ENCODE measurements around the gene KRT73.
A peak's percentile ranks its signal among the peaks of the same experiment; 100 is the strongest.

The KRT73 gene

GRCh38 chr12:52618866-52619265 lies 507 bp upstream of the KRT73 start:
- DNase-seq (ENCODE audit: low read depth in 2 of 2), result no peak

- no peak for DNase-seq (ENCODE audit: low read depth in 2 of 2)
Observed at GRCh38 chr12:52617403-52617785, 965 bp downstream of the KRT73 start.

DNA sequence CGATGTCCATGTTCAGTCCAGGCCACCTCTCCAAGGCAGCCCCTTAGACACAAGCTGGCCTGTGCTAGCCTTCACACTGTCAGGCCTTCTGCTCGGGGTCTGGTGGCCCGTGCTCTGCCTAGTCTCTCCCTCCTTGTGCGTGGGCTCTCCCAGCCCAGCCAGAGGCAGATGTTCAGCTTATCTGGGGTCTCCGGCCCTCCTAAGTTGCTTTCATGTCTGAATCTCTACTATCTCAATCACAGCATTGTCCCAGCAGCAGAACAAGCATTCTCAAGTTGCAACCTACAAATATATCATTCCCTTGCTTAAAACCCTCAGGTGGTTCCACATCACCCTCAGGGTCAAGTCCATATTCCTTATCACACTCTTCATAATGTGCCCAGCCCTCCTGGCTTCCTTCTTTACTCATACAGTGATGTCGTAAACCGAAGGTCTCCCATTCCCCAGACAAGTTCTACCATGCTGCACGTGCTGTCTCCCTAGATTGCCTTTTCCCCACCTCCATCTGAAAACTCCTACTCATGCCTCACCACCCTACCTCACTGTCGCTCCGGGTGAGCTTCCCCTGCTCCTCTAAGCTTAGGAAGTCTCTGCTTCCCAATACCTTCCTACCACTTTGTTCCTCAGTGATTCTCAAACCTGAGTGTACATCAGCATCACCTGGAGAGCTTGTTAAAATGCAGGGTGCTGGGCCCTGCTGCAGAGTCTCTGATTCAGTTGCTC lies 1.5 kb downstream of the KRT73 start:
- DNase-seq (ENCODE audit: low read depth in 2 of 2), result no peak

GRCh38 chr12:52615912-52616311 lies 2.4 kb downstream of the KRT73 start:
- DNase-seq (ENCODE audit: low read depth in 2 of 2), result no peak

DNA sequence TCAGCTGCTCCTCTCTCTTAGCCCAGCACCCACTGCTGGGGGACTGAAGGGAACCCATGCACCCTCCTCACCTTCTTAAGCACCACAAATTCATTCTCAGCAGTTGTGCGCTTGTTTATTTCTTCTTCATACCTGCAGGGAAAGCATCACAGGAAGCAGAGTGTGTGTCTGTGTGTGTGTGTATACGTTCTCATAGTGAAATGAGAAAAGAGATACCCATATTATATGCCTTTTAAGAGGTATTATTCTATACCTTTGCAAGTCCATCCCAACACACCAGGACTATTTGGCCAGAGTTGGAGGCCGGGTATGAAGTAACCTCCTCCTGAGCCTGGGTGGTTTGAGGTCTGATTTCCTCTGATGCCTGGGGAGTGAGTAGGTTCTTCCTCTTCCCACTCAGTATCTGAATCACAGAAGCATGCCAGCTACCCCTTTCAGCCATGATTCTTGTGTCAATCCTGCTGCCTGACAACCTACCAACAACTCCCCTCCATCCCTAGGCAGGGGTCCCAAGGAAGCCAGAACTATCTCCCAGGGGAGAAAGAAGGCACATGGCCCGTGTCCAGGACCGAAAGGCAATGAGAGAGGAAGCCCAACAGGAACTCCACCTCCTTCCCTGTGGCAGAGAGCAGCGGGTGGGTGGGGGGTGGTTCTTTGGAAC lies 3.0 kb downstream of the KRT73 start:
- peak in 1 of 2 donors; percentile 35 for DNase-seq (ENCODE audit: low read depth in 2 of 2)

DNA sequence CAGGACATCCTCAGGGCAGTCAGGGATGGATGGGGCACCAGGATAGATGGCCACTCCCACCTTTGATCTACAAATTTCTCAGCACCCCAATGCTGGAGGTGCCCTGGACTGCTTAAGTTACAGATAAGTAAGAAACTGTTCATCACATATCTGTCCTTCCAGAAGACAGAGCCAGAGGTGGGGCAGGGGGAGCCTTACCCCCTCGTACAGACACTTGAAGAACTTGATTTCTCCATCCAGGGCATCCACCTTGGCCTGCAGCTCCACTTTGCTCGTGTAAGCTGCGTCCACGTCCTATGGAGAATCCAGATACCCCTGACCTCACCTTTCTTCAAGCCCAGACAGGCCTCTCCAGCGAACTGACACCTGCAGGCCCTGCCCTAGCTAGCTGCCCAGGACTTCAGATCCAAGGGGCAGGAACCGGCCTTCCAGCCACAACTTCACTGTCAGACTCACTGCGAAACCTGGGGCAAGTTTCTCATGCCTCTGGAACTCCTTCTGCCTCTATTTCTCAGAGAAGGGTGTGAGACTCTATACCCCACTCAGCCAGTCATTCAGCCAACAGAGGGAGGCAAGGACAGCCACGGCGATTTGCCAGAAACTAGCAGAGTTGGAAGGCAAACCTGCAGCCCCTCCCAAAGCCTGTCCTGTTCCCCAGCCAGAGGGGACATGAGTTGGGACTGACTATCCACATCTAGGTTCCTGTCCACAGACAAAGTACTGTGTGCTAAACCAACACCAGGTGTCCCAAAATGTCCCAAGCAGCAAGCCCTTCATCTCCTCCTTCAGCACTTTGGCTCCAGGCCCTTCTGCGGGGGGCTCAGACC lies 3.8 kb downstream of the KRT73 start:
- DNase-seq (ENCODE audit: low read depth in 2 of 2), result no peak

- no peak for DNase-seq (ENCODE audit: low read depth in 2 of 2)
Observed at GRCh38 chr12:52613384-52614030, 4.9 kb downstream of the KRT73 start.

GRCh38 chr12:52612431-52613383 lies 5.7 kb downstream of the KRT73 start:
- DNase-seq (ENCODE audit: low read depth in 2 of 2), result no peak

DNA sequence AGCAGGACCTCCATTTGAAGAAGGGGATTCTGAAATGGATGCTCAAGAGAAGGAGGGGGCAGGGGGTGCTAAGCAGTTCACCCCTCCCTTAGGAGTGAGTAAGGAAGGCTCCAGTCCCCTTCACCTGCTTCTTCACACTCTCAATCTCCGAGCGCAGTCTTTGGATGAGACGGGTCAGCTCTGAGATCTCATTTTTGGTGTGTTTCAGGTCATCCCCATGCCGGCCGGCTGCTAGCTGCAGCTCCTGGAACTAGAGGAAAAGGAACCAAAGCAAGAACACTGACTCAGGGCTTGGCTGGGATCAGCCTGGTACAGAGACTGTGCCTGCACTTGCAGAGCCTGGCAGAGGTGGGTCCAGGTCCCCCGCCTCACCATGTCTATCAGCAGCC lies 7.3 kb downstream of the KRT73 start:
- no peak for DNase-seq (ENCODE audit: low read depth in 2 of 2)

DNA sequence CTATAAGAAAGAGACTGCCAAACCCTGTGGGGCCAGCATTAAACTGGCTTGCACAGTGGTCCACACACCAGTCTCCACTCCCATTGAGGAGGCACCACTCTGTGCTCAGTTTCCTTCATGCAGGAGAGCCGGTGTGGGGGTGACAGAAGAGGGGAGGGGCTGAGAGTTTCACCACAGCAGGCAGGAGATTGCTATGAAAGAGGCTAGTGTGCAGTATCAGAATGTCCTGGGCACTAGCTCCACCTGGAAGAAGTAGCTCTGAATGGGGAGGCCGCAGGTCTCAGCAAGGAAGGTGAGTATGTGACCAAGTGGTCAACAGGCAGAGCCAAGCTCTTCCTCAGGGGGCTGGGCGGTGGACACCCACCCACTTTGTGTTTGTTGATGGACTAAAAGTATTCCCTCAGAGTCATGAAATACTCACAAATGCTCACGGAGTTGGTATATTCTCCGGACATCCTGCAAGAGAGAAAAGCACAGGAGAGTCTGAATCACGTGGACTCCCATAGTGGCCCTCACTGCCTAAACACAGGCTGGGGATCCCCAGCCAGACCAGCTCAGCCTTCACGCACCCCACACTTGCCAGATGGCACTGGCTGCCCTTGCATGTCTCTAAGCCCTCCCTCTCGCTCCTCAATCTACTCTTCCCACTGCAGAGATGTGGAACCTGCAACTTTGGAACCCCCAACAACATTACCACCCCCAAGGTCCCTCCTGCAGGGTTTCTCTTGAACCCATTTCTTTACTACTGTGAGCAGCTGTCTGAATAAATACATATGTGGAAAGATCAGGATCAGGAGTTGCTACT lies 9.3 kb downstream of the KRT73 start:
- no peak for DNase-seq (ENCODE audit: low read depth in 2 of 2)

DNA sequence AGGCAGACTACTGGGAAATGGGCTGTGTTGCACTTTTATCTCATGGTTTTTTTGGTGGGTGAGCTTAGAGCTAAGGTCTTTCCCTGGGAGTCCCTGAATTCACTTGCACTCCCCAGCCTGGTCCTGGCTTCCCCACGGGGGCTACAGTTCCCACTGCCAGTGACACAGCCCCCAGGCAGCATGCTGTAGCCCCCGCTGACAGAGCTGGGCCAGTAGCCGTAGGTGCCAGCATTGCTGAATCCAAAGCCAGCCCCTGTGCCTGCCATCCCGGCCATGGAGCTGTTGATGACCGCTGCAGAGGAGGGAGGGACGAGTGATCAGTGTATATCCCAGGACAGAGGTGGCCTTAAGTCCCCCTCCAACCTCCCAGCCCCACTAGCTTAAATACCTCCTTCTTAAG lies 10.2 kb downstream of the KRT73 start:
- DNase-seq (ENCODE audit: low read depth in 2 of 2), result no peak

- DNase-seq (ENCODE audit: low read depth in 2 of 2), result no peak
Observed at GRCh38 chr12:52607314-52607713, 11.0 kb downstream of the KRT73 start.

DNA sequence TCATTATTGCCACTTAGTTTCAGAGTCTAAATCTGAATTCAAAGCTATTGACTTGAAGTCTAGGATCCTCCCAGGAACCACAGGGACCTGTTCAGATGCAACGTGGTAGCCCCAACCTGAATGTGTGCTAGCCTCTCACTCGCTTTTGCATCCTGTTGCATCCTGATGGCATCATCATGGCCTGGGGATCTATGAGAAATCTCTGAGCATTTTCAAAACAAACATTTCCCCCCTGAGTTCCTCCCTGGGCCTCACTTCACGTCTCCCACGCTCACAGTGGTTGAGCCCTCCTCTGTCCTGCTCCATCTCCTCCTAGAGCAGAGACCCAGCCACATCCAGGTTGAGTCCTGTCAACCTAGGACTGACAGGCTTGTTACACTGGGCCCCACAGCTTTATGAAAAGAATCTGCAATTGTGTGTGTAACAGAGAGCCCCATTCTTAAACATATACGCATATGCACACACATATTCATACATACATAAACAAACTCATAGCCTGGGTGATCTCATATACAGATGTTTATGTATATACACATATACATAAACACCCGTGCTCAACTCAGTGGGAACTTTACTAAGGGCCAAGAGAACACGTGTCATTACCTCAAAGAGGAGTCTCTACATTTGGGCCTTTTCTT lies 11.7 kb downstream of the KRT73 start:
- DNase-seq (ENCODE audit: low read depth in 2 of 2), result no peak

- no peak for DNase-seq (ENCODE audit: low read depth in 2 of 2)
Observed at GRCh38 chr12:52606096-52606495, 12.3 kb downstream of the KRT73 start.

- no peak for DNase-seq (ENCODE audit: low read depth in 2 of 2)
Observed at GRCh38 chr12:52605542-52605941, 12.8 kb downstream of the KRT73 start.

DNA sequence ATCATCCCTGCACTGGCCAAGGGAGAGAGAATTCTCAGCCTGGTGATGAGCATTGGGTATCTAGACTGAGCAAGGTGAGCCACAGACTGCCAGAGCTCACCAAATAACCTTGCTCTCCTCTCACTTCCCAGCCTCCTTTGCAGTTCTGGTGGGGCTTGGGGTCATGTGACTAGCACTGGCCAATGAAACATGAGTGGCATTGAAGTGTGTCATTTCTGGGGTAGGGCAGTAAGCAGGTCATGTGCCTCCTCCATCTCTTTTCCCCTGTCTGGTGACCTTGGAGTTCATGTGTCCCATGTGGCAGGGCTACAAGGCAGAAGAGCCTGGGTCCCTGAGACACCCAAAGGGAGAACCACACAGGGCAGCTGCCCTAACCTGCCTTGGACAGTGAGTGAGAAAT lies 13.5 kb downstream of the KRT73 start:
- no peak for DNase-seq (ENCODE audit: low read depth in 2 of 2)

DNA sequence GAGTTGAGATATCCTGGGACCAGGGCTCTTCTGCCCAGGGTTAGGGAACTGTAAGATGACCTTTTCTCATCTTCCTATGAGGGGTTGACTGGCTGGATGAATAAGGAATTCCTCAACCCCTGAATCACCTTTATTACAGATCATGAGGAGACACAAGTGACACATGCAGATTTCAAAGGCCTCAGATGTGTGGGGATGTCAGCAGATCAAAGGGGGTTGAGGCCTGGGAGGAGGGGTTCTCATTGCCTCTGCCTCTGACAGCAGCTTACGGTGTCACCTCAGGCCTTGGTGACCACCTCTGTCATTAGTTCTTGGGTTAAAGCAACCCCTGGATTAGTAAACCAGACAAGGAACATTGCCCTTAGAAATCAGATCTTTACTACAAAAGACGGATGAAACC lies 15.0 kb downstream of the KRT73 start:
- no peak for DNase-seq (ENCODE audit: low read depth in 2 of 2)

- no peak for DNase-seq (ENCODE audit: low read depth in 2 of 2)
Observed at GRCh38 chr12:52602552-52602951, 15.8 kb downstream of the KRT73 start.

- DNase-seq (ENCODE audit: low read depth in 2 of 2), result no peak
Observed at GRCh38 chr12:52601671-52602070, 16.7 kb downstream of the KRT73 start.

DNA sequence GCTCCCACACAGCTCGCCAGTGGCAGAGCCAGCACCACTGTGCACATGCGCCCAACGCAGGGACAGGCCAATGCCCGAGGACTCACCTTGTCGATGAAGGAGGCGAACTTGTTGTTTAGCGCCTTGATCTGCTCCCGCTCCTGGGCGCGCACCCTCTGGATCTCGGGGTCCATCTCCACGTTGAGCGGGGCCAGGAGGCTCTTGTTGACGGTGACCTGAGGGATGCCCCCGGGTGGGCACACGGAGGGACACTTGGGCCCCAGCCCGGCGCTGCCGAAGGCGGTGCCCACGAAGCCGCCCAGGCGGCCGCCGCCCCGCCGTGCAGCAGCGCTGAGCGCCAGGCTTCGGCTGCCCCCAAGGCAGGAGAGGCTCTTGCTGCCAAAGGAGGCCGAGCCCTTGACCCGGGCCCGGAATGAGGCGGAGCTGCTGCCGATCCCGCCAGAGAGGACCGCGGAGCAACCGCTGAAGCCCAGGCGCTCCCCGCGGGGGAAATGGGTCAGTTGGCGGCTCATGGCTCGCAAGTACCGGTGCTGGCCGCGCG lies 17.3 kb downstream of the KRT73 start, which contains the start of gene KRT72:
TSS of gene KRT72 (minus strand) at position 523 of the 541 bp plus-strand sequence. CDS start at position 512, 11 bp downstream.
- no peak for DNase-seq (ENCODE audit: low read depth in 2 of 2)
